OCI-LY3 (cell line): ENCODE data around the gene ASB13.
A peak's percentile ranks its signal among the peaks of the same experiment; 100 is the strongest.

Source experiments
- H2AFZ ChIP-seq: fragments of 200-600, 300-600 bp; shearing (Covaris generic); 2 replicates; pipeline ENCODE4 v1.6.0; 2014; ENCODE audit warnings: antibody characterized with exemption, low read depth, low read length
- H3K27ac ChIP-seq: fragments of 200-600, 300-600 bp; sonication (generic); 2 replicates; pipeline ENCODE4 v1.5.1; 2014; ENCODE audit warnings: mild to moderate bottlenecking, low read length, moderate library complexity, mixed read lengths
- H3K27me3 ChIP-seq: fragments of 200-600, 300-600 bp; sonication (generic); 2 replicates; pipeline ENCODE4 v1.6.1; 2014; ENCODE audit warnings: low read depth, low read length, mixed read lengths
- H3K36me3 ChIP-seq: fragments of 200-600, 300-600 bp; sonication (generic); replicated peaks from 2 replicates; pipeline ENCODE3; 2014; ENCODE audit warnings: low read depth, low read length, mixed read lengths
- H3K4me1 ChIP-seq: fragments of 300-600, 200-600 bp; sonication (generic); 2 replicates; pipeline ENCODE4 v1.6.1; 2014; ENCODE audit warnings: low read length, mixed read lengths
- H3K4me2 ChIP-seq: fragments of 200-600, 300-600 bp; sonication (generic); 2 replicates; pipeline ENCODE4 v1.6.1; 2014; ENCODE audit warnings: low read length, mixed read lengths
- H3K4me3 ChIP-seq: fragments of 300-600, 200-600 bp; sonication (generic); 2 replicates; pipeline ENCODE4 v1.5.1; 2014; ENCODE audit warnings: antibody characterized with exemption, mild to moderate bottlenecking, low read length, moderate library complexity
- H3K79me2 ChIP-seq: fragments of 300-600, 200-600 bp; shearing (Covaris generic); 2 replicates; pipeline ENCODE4 v1.6.1; 2014; ENCODE audit warnings: mild to moderate bottlenecking, low read length, mixed read lengths
- H3K9ac ChIP-seq: fragments of 300-600, 200-600 bp; shearing (Covaris generic); 2 replicates; pipeline ENCODE4 v1.6.0; 2014; ENCODE audit warnings: mild to moderate bottlenecking, low read length, moderate library complexity
- H3K9me3 ChIP-seq: fragments of 200-600, 300-600 bp; shearing (Covaris generic); 2 replicates; pipeline ENCODE4 v1.6.1; 2014; ENCODE audit warnings: low read length, mixed read lengths; ENCODE audit not compliant: insufficient read depth
- H4K20me1 ChIP-seq: fragments of 200-600, 300-600 bp; sonication (generic); 2 replicates; pipeline ENCODE4 v1.6.1; 2016; ENCODE audit warnings: low read length, mixed read lengths; ENCODE audit not compliant: insufficient read depth
- CTCF ChIP-seq: fragments of 200-600, 300-600 bp; sonication (generic); IDR thresholded peaks from 2 replicates; pipeline ENCODE4 v1.5.1; 2014; ENCODE audit warnings: antibody characterized with exemption, low read length, low read depth
- EZH2phosphoT487 ChIP-seq: fragments of 200-600 bp; shearing (Covaris generic); IDR thresholded peaks from 2 replicates; pipeline ENCODE4 v1.6.1; 2018; ENCODE audit warnings: antibody characterized with exemption, mixed run types, low read depth

ASB13 gene

GRCh38 chr10:5666008-5666840 is at the start of gene ASB13:
ASB13 (minus strand) TSS chr10:5666595; CDS start chr10:5666551, 44 bp downstream.
- H3K27me3 ChIP-seq, result no peaks in the 10 kb centered on the region
- H3K4me3 ChIP-seq, result peak within 1 kb of the TSS; percentile 92
- peak within 1 kb of the TSS; percentile 61 for H3K9ac ChIP-seq
- H2AFZ ChIP-seq, result peak within 1 kb of the TSS; percentile 81
- H3K79me2 ChIP-seq, result no peaks in the 10 kb centered on the region
- H3K4me2 ChIP-seq, result peak within 1 kb of the TSS; percentile 99
- no peaks in the 10 kb centered on the region for H3K36me3 ChIP-seq
- H3K27ac ChIP-seq, result no peak within 1 kb of the TSS
- no peaks in the 10 kb centered on the region for H4K20me1 ChIP-seq
- TF ChIP-seq EZH2phosphoT487, result no peak
- no peak for TF ChIP-seq CTCF
- peaks cover 13% of the 10 kb centered on the region for H3K4me1 ChIP-seq
- H3K9me3 ChIP-seq, result no peaks in the 10 kb centered on the region

- Histone ChIP-seq H4K20me1 (peaks cover 13% of the 10 kb centered on the region; the same call in 1 of the 2 replicates), H2AFZ (no peak overlapping the region), H3K9me3 (no peaks in the 10 kb centered on the region), H3K4me2 (peak overlapping the region; percentile 84), H3K36me3 (no peaks in the 10 kb centered on the region), H3K27me3 (no peaks in the 10 kb centered on the region), H3K4me3 (peak overlapping the region; percentile 59), H3K9ac (no peak overlapping the region), H3K27ac (no peak overlapping the region), H3K4me1 (peaks cover 21% of the 10 kb centered on the region), H3K79me2 (peaks cover 88% of the 10 kb centered on the region)
- TF ChIP-seq EZH2phosphoT487 (no peak), CTCF (no peak)
These were observed 45.2 kb upstream of the ASB13 start for GRCh38 chr10:5711642-5712041.

GRCh38 chr10:5710859-5711258 is 44.5 kb upstream of the ASB13 start:
- Histone ChIP-seq H3K4me1 (peaks cover 21% of the 10 kb centered on the region), H3K4me2 (peak overlapping the region; percentile 84)

More at GRCh38 chr10:5710859-5711258, 44.5 kb upstream of the ASB13 start:
- TF ChIP-seq EZH2phosphoT487, result no peak
- TF ChIP-seq CTCF, result no peak
- H3K4me3 ChIP-seq, result peak overlapping the region; percentile 59
- no peaks in the 10 kb centered on the region for H3K9me3 ChIP-seq
- peaks cover 13% of the 10 kb centered on the region; the same call in 1 of the 2 replicates for H4K20me1 ChIP-seq
- no peak overlapping the region for H2AFZ ChIP-seq
- H3K79me2 ChIP-seq, result peaks cover 89% of the 10 kb centered on the region
- peak overlapping the region; percentile 31; the same call in 1 of the 2 replicates for H3K9ac ChIP-seq
- no peak overlapping the region for H3K27ac ChIP-seq
- H3K36me3 ChIP-seq, result no peaks in the 10 kb centered on the region
- no peaks in the 10 kb centered on the region for H3K27me3 ChIP-seq
